Karpas-422 (cell line): ENCODE data around the gene PLXNB1. TPM values are rescaled to one million over a fixed set of nuclear protein-coding genes. Genes with fewer than 3 reads are reported as not detected.

Experiments
- DNase-seq: peaks from one replicate; pipeline ENCODE4 v3.0.0-alpha.2; 2015
- H2AFZ ChIP-seq: fragments of 200-600 bp; sonication (generic); 2 replicates; pipeline ENCODE4 v1.6.1; 2014; ENCODE audit warnings: antibody characterized with exemption, low read length, mixed read lengths
- H3K27ac ChIP-seq: fragments of 200-600 bp; sonication (generic); 2 replicates; pipeline ENCODE4 v1.5.1; 2014; ENCODE audit warnings: mild to moderate bottlenecking, low read length, moderate library complexity
- H3K27me3 ChIP-seq: fragments of 200-600 bp; sonication (generic); 2 replicates; pipeline ENCODE4 v1.6.1; 2014; ENCODE audit warnings: low read length, mixed read lengths
- H3K36me3 ChIP-seq: fragments of 200-600 bp; sonication (generic); 2 replicates; pipeline ENCODE4 v1.6.1; 2014; ENCODE audit warnings: low read length, mixed read lengths; ENCODE audit not compliant: insufficient read depth
- H3K4me1 ChIP-seq: fragments of 200-600 bp; sonication (generic); 2 replicates; pipeline ENCODE4 v1.6.1; 2014; ENCODE audit warnings: mild to moderate bottlenecking, low read length, mixed read lengths
- H3K4me2 ChIP-seq: fragments of 200-600 bp; sonication (generic); 2 replicates; pipeline ENCODE4 v1.6.1; 2014; ENCODE audit warnings: low read length, low read depth, mild to moderate bottlenecking; ENCODE audit not compliant: poor library complexity, severe bottlenecking
- H3K4me3 ChIP-seq: fragments of 200-600 bp; sonication (generic); 2 replicates; pipeline ENCODE4 v1.5.1; 2014; ENCODE audit warnings: mild to moderate bottlenecking, antibody characterized with exemption, low read length, mixed read lengths
- H3K79me2 ChIP-seq: fragments of 200-600 bp; sonication (generic); 2 replicates; pipeline ENCODE4 v1.6.1; 2014; ENCODE audit warnings: mild to moderate bottlenecking, low read length, mixed read lengths
- H3K9ac ChIP-seq: fragments of 200-600 bp; sonication (generic); 2 replicates; pipeline ENCODE4 v1.6.0; 2014; ENCODE audit warnings: low read length
- H3K9me2 ChIP-seq: fragments of 200-600 bp; sonication (generic), shearing (Covaris generic); replicated peaks from 2 replicates; pipeline ENCODE4 v1.6.0; 2014; ENCODE audit warnings: mild to moderate bottlenecking, low read length, moderate library complexity; ENCODE audit not compliant: insufficient read depth
- H3K9me3 ChIP-seq: fragments of 300-700, 200-600 bp; sonication (generic); 2 replicates; pipeline ENCODE4 v1.6.1; 2014; ENCODE audit warnings: low read length, mixed read lengths
- H4K20me1 ChIP-seq: fragments of 200-600 bp; sonication (generic); 2 replicates; pipeline ENCODE4 v1.6.1; 2014; ENCODE audit warnings: mild to moderate bottlenecking, antibody characterized with exemption, low read length, low read depth; ENCODE audit not compliant: insufficient read depth
- total RNA-seq: library from RNA; depleted of rRNA; stranded (reverse); fragments of >200 nt; shearing (Covaris generic); gene quantifications from 2 replicates; pipeline ENCODE4 v1.2.3, GENCODE V29; 2014; ENCODE audit warnings: low replicate concordance

PLXNB1 gene
- total RNA-seq, 1 experiment from 2014 or later = 34.0 TPM

DNA sequence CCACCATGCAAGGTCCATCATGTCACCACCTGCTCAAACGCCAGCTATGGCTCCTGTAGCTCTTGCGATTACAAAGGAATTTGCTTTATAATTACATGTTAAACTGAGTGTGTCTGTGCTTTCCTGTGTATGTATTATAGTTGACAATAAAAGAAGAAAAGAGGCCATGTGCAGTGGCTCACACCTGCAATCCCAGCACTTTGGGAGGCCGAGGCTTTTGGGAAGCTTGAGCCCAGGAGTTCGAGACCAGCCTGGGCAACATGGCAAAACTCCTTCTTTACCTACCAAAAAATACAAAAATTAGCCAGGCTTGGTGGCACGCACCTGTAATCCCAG, 43.7 kb upstream of the PLXNB1 start:
- Histone ChIP-seq H3K9me3 (no peaks in the 10 kb centered on the region), H4K20me1 (no peaks in the 10 kb centered on the region; the same call in 1 of the 2 replicates), H2AFZ (peak overlapping the region; percentile 60; the same call in 1 of the 2 replicates), H3K36me3 (peaks cover 5% of the 10 kb centered on the region), H3K9ac (peak overlapping the region; percentile 86), H3K27ac (peak overlapping the region; percentile 52), H3K9me2 (no peaks in the 10 kb centered on the region), H3K27me3 (no peaks in the 10 kb centered on the region), H3K4me1 (peaks cover 47% of the 10 kb centered on the region), H3K4me3 (peak overlapping the region; percentile 79; the same call in 1 of the 2 replicates), H3K79me2 (peaks cover 40% of the 10 kb centered on the region), H3K4me2 (peak overlapping the region; percentile 73)
- no peak for DNase-seq

DNA sequence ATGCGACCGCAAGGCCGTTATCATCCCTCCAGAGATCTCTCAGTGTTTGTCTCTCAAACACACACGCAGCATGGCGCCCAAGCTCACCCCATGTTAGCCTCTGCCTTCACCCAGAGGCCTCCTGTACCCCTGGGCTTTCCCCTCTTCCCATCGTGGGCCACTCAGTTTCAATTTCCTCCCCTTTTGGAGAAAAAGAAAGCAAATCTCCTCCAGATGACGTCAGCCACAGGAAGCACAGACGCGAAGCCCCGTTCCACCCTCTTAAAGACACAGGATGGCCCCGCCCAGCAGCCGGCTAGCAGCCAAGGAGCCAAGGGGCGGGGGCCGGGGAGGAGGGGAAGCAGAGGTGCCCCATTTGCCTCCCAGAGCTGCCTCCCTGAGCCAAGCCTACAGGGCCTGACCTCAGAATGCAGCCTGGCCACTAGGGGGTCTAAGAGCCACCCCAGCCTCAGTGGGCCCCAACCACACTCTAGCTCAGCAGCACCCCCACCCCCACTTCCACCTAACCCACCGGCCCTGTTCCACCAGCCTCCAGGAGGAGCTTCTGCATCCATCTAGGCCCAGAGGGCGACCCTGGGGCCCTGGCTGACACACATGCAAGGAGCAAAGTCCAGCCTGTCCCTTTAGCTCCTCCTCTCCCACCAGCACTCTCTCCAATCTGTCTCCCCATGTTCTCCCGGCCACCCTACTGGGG, 43.2 kb upstream of the PLXNB1 start:
- peak; percentile 99 for DNase-seq
- Histone ChIP-seq H3K27ac (peak overlapping the region; percentile 86), H3K4me1 (peaks cover 52% of the 10 kb centered on the region), H3K4me3 (peak overlapping the region; percentile 79), H3K9ac (peak overlapping the region; percentile 86), H3K9me2 (no peaks in the 10 kb centered on the region), H3K36me3 (peaks cover 10% of the 10 kb centered on the region), H3K27me3 (no peaks in the 10 kb centered on the region), H3K4me2 (peak overlapping the region; percentile 73), H3K9me3 (no peaks in the 10 kb centered on the region), H3K79me2 (peaks cover 45% of the 10 kb centered on the region), H2AFZ (peak overlapping the region; percentile 60; the same call in 1 of the 2 replicates), H4K20me1 (peaks cover 2% of the 10 kb centered on the region; the same call in 1 of the 2 replicates)

DNA sequence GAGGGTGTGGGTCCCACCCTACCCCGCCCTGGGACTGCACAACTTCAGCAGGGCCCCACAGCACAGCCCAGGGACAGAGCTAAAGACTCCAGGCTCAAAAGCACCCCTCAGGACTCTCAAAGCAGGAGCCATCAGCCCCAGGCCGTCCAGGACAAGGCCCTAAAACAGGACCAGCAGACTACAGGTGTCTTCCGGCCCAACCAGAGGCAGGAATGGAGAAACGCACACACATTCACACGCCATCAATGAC, 42.7 kb upstream of the PLXNB1 start:
- peak overlapping the region; percentile 73 for H3K4me2 ChIP-seq
- H3K9ac ChIP-seq = peak overlapping the region; percentile 86
- no peaks in the 10 kb centered on the region for H3K27me3 ChIP-seq
- H3K27ac ChIP-seq = peak overlapping the region; percentile 86
- peaks cover 57% of the 10 kb centered on the region for H3K4me1 ChIP-seq
- peaks cover 50% of the 10 kb centered on the region for H3K79me2 ChIP-seq
- H2AFZ ChIP-seq = peak overlapping the region; percentile 60; the same call in 1 of the 2 replicates
- H3K36me3 ChIP-seq = peaks cover 15% of the 10 kb centered on the region
- no peaks in the 10 kb centered on the region for H3K9me3 ChIP-seq
- H4K20me1 ChIP-seq = peaks cover 3% of the 10 kb centered on the region; the same call in 1 of the 2 replicates
- DNase-seq = no peak
- H3K9me2 ChIP-seq = no peaks in the 10 kb centered on the region
- H3K4me3 ChIP-seq = peak overlapping the region; percentile 79

DNA sequence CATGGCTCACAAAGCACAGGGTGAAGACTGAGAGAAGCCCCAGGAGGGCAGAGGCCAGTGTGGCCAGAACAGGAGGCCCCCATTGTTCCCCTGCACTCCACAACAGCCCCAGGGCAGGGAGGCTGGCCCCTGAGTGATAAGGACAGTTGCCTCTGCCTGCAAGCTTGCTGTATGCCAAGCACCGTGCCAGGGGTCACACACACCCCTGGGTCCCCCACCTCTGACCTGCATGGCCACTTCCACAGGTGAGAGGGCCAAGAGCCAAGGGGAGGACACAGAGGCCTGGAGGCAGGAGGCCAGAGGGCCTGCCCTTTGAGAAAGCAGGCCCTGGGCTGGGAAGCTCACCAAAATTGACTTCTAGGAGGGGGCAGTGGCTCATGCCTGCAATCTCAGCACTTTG, 40.4 kb upstream of the PLXNB1 start:
- H2AFZ ChIP-seq = no peak overlapping the region
- H3K27ac ChIP-seq = peak overlapping the region; percentile 53
- no peak overlapping the region; the same call in 1 of the 2 replicates for H3K4me3 ChIP-seq
- peak overlapping the region; percentile 47 for H3K9ac ChIP-seq
- H3K36me3 ChIP-seq = peaks cover 22% of the 10 kb centered on the region
- no peaks in the 10 kb centered on the region for H3K27me3 ChIP-seq
- DNase-seq = no peak
- no peaks in the 10 kb centered on the region for H3K9me2 ChIP-seq
- H4K20me1 ChIP-seq = peaks cover 11% of the 10 kb centered on the region; the same call in 1 of the 2 replicates
- H3K4me2 ChIP-seq = peak overlapping the region; percentile 41
- H3K4me1 ChIP-seq = peaks cover 71% of the 10 kb centered on the region
- H3K79me2 ChIP-seq = peaks cover 65% of the 10 kb centered on the region
- H3K9me3 ChIP-seq = no peaks in the 10 kb centered on the region

DNA sequence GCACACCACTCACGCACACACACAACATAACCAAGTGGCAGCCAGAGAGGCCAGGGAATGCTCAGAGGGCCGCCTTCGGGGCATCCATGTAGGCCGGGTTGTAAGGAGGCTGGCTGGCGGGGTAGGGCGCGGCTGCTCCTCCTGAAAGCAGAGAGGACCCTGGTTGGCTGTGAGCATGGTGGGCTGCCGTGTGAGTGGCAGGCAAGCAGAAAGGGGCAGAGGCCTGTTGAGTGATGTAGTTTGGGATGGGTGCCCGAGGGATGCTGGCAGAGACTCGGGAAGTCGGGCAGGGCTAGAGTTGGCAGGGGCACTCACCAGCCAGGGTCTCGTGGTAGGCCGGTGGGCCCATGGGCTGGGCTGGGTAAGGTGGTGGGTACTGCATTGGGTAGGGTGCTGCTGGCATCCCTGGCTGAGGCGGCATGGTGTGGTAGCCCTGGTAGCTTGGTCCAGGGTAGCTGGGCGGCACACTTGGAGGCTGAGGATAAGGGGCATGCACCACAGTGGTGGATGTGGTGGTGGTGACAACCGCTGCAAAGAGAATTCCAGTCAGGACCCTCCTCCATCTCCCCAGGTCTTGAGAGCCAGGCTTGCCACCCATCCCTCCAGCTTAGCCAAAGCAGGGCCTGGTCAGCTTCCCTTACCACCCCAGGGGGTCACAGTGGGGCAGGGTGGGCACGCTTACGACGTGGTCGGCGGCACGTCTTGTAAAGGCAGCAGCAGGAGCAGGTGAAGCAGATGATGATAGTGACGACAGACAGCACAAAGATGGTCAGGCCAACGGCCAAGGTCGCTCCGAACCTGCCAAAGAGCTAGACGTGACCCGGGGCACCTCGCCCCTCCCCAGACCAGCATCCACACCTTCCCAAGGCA, 39.4 kb upstream of the PLXNB1 start:
- peak overlapping the region; percentile 53; the same call in 1 of the 2 replicates for H3K27ac ChIP-seq
- peaks cover 72% of the 10 kb centered on the region for H3K4me1 ChIP-seq
- H3K79me2 ChIP-seq = peaks cover 65% of the 10 kb centered on the region
- peaks cover 22% of the 10 kb centered on the region for H3K36me3 ChIP-seq
- H3K27me3 ChIP-seq = no peaks in the 10 kb centered on the region
- no peak overlapping the region for H3K9ac ChIP-seq
- no peak overlapping the region for H2AFZ ChIP-seq
- peak overlapping the region; percentile 81 for H3K4me2 ChIP-seq
- DNase-seq = peak; percentile 48
- no peak overlapping the region for H3K4me3 ChIP-seq
- H3K9me3 ChIP-seq = no peaks in the 10 kb centered on the region
- H4K20me1 ChIP-seq = peaks cover 11% of the 10 kb centered on the region; the same call in 1 of the 2 replicates
- H3K9me2 ChIP-seq = no peaks in the 10 kb centered on the region

DNA sequence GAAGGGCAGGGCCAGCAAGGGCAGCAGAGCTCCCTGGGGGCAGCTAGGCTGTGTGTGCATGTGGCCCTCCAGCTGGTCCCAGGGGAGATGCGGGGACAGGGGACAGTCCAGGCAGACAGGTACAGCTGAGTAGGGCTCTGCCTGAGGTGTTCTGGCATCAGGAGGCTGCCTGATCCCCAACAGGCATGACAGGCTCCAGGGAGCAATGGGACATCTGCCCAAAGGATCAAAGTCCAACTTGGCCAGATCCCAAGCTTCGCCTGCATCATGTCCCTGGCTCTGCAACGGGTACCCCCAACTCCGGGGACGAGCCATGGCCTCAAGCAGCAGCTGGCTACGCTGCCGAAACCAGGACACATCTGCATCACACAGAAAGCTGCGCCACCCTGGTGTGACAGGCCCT, 38.4 kb upstream of the PLXNB1 start:
- Histone ChIP-seq H3K4me1 (peaks cover 69% of the 10 kb centered on the region), H3K36me3 (peaks cover 22% of the 10 kb centered on the region), H3K27ac (peak overlapping the region; percentile 75), H3K9me2 (no peaks in the 10 kb centered on the region), H4K20me1 (peaks cover 11% of the 10 kb centered on the region; the same call in 1 of the 2 replicates), H3K79me2 (peaks cover 65% of the 10 kb centered on the region), H3K4me2 (peak overlapping the region; percentile 81), H3K4me3 (peak overlapping the region; percentile 92; the same call in 1 of the 2 replicates), H3K27me3 (no peaks in the 10 kb centered on the region), H3K9ac (peak overlapping the region; percentile 90), H3K9me3 (no peaks in the 10 kb centered on the region), H2AFZ (no peak overlapping the region)
- peak; percentile 40 for DNase-seq

DNA sequence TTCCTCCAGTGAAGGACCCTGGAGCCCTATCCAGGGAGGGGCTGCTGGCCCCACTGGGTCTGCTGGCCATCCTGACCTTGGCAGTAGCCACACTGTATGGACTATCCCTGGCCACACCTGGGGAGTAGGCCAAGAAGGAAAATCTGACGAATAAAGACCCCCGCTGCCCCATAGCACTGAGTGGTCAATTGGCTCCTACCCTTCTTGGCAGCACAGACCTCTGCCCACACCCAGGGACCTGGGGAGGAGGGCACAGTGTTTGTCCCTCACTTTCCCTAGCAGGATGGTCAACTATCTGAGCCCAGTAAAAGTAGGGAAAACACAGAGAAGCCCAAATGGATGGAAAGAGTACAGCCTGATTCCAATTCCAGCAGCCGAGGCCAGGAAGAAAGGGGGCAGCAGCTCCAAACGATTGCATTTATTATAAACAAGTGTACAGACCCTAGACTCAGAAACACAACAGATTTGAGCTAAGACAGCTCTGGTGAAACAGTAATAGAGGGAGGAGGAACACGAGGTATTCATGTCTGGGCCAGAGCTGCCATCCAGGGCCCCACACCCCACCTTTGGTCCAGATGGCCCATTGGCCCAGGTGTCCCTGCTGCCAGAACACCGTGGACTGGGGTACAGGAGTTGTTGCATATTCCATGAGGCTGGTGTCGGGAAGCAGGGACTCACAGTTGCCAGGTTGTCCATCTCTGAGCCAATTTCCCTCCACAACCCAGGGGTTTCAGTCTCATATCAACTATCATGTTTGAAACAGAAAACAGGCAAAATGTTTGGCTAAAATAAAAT, 37.8 kb upstream of the PLXNB1 start:
- H3K4me3 ChIP-seq = peak overlapping the region; percentile 92
- H3K9me3 ChIP-seq = no peaks in the 10 kb centered on the region
- peak overlapping the region; percentile 81 for H3K4me2 ChIP-seq
- H3K4me1 ChIP-seq = peaks cover 66% of the 10 kb centered on the region
- peak; percentile 51 for DNase-seq
- H3K9ac ChIP-seq = peak overlapping the region; percentile 90
- peak overlapping the region; percentile 75 for H3K27ac ChIP-seq
- H3K27me3 ChIP-seq = no peaks in the 10 kb centered on the region
- no peaks in the 10 kb centered on the region for H3K9me2 ChIP-seq
- peaks cover 22% of the 10 kb centered on the region for H3K36me3 ChIP-seq
- H3K79me2 ChIP-seq = peaks cover 64% of the 10 kb centered on the region
- peaks cover 11% of the 10 kb centered on the region; the same call in 1 of the 2 replicates for H4K20me1 ChIP-seq
- no peak overlapping the region for H2AFZ ChIP-seq
